Lower lobe of right lung (tissue), 2 donors: ENCODE results near the gene PRKG2. TPM values are rescaled to one million over a fixed set of nuclear protein-coding genes. Genes with fewer than 3 reads are reported as not detected.

Experiments used
- ATAC-seq, 2 donors: fragments of 200-7000 bp; cut with Tn5 transposase; one replicate each; pipeline ENCODE4 v1.9.1; 2020 to 2022; ENCODE audit warnings: mild to moderate bottlenecking in 2 of 2, moderate library complexity in 2 of 2
- DNase-seq: peaks from one replicate; pipeline ENCODE4 v3.0.0-alpha.2; 2020
- H3K27ac ChIP-seq: fragments of 200-600 bp; one replicate; pipeline ENCODE4 v1.8.0; 2022
- H3K27me3 ChIP-seq: fragments of 200-600 bp; one replicate; pipeline ENCODE4 v1.8.0; 2022; ENCODE audit warnings: low read depth
- H3K36me3 ChIP-seq: fragments of 200-600 bp; one replicate; pipeline ENCODE4 v1.8.0; 2022; ENCODE audit warnings: mild to moderate bottlenecking
- H3K4me1 ChIP-seq: fragments of 200-600 bp; one replicate; pipeline ENCODE4 v1.8.0; 2022
- H3K4me3 ChIP-seq: fragments of 200-600 bp; one replicate; pipeline ENCODE4 v1.8.0; 2022; ENCODE audit warnings: mild to moderate bottlenecking
- H3K9me3 ChIP-seq: fragments of 200-600 bp; one replicate; pipeline ENCODE4 v1.8.0; 2022
- CTCF ChIP-seq: fragments of 200-600 bp; IDR thresholded peaks from one replicate; pipeline ENCODE4 v1.8.0; 2022; ENCODE audit warnings: antibody characterized with exemption, mild to moderate bottlenecking
- intact Hi-C: fragments of 100-400 bp; cut with DNase I; formaldehyde crosslinking; loops from one replicate; pipeline ENCODE4 v1.11.0; 2022
- total RNA-seq: library from RNA; stranded (reverse); fragmentation: NEBNext Ultra II Directional; extraction: Animal tissue kit (Norgen Biotek cat#: 25700); gene quantifications from one replicate; pipeline ENCODE4 v1.2.1, GENCODE V29; 2021
- donor health status: DM: no; HTN: yes; CAD: no; lungs with severe emphysema.

The PRKG2 gene
- total RNA-seq, 1 donor from 2014 or later: 6.4 TPM

GRCh38 chr4:81093720-81094401 lies 121.2 kb downstream of the PRKG2 start:
- Histone ChIP-seq H3K4me1 (no peaks in the 10 kb centered on the region), H3K9me3 (no peaks in the 10 kb centered on the region), H3K36me3 (no peaks in the 10 kb centered on the region), H3K27me3 (no peaks in the 10 kb centered on the region), H3K27ac (no peak overlapping the region), H3K4me3 (no peak overlapping the region)
- ATAC-seq: no peak
- TF ChIP-seq CTCF: no peak
- intact Hi-C loops: no loop called here
- no peak for DNase-seq

- Histone ChIP-seq H3K9me3 (no peaks in the 10 kb centered on the region), H3K27ac (no peak overlapping the region), H3K36me3 (no peaks in the 10 kb centered on the region), H3K27me3 (no peaks in the 10 kb centered on the region), H3K4me3 (no peak overlapping the region), H3K4me1 (no peaks in the 10 kb centered on the region)
- TF ChIP-seq CTCF: no peak
- no peak for ATAC-seq
- intact Hi-C loops: no loop called here
- no peak for DNase-seq
Measured at GRCh38 chr4:81085979-81086378, 129.0 kb downstream of the PRKG2 start.

GRCh38 chr4:81085291-81085690 lies 129.7 kb downstream of the PRKG2 start:
- Histone ChIP-seq H3K9me3 (no peaks in the 10 kb centered on the region), H3K4me1 (no peaks in the 10 kb centered on the region), H3K4me3 (no peak overlapping the region), H3K27me3 (no peaks in the 10 kb centered on the region), H3K36me3 (no peaks in the 10 kb centered on the region), H3K27ac (no peak overlapping the region)
- intact Hi-C loops: no loop called here
- TF ChIP-seq CTCF: no peak
- DNase-seq: no peak
- ATAC-seq: no peak

GRCh38 chr4:81084634-81085033 lies 130.4 kb downstream of the PRKG2 start:
- Histone ChIP-seq H3K36me3 (no peaks in the 10 kb centered on the region), H3K9me3 (no peaks in the 10 kb centered on the region), H3K4me3 (no peak overlapping the region), H3K27me3 (no peaks in the 10 kb centered on the region), H3K4me1 (no peaks in the 10 kb centered on the region), H3K27ac (no peak overlapping the region)
- DNase-seq (no peak), ATAC-seq (no peak)
- no peak for TF ChIP-seq CTCF
- intact Hi-C loops: no loop called here

- intact Hi-C loops: no loop called here
- no peak for ATAC-seq
- H3K4me3 ChIP-seq: no peak overlapping the region
Measured at GRCh38 chr4:81084029-81084428, 131.0 kb downstream of the PRKG2 start.

More at GRCh38 chr4:81084029-81084428, 131.0 kb downstream of the PRKG2 start:
- no peaks in the 10 kb centered on the region for H3K36me3 ChIP-seq
- no peaks in the 10 kb centered on the region for H3K4me1 ChIP-seq
- H3K27ac ChIP-seq: no peak overlapping the region
- no peaks in the 10 kb centered on the region for H3K27me3 ChIP-seq
- DNase-seq: no peak
- no peak for TF ChIP-seq CTCF
- H3K9me3 ChIP-seq: no peaks in the 10 kb centered on the region
